Suprapubic skin (tissue), 4 donors: Measurements from ENCODE around the gene RFC2.

Experiments
- POLR2A ChIP-seq, 2 donors: fragments of 450-650 bp; IDR thresholded peaks; one replicate each; pipeline ENCODE4 v1.6.1; 2017; ENCODE audit warnings: antibody characterized with exemption in 2 of 2, mild to moderate bottlenecking in 2 of 2, moderate library complexity in 2 of 2
- POLR2AphosphoS5 ChIP-seq, 3 donors: sonication (generic); formaldehyde crosslinking; IDR thresholded peaks; one replicate each; pipeline ENCODE4 v1.6.1; 2017; ENCODE audit warnings: antibody characterized with exemption in 3 of 3
- TF ChIP-seq, protein P1 (sequence below), 2 donors: fragments of 200-600 bp in 1 of 2; fragments of 450-650 bp in 1 of 2; sonication (generic) in 1 of 2; IDR thresholded peaks; one replicate each; pipeline ENCODE4 v1.5.1; 2016 to 2019; ENCODE audit warnings: antibody characterized with exemption in 2 of 2, mild to moderate bottlenecking in 1 of 2, moderate library complexity in 1 of 2

DNA sequence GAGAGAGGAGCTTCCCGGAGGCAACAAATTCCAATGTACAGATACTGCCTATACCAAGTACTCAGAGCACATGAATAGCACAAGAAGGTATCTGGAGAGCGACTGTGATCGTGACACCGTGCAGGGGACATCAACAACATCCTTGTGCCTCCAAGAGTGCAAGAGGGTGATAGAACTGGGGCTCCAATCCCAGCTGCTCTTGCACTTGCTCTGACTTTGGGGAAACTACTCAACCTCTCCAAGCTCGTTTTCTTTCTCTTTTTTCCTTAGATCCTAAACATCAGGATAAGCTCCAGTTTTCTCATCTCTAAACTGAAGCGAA lies 12.1 kb downstream of the RFC2 start:
- TF ChIP-seq POLR2A (IDR thresholded peaks at IDR 0.05) (no peak), POLR2AphosphoS5 (IDR thresholded peaks at IDR 0.05) (no peak)
- TF ChIP-seq, protein P1, sequence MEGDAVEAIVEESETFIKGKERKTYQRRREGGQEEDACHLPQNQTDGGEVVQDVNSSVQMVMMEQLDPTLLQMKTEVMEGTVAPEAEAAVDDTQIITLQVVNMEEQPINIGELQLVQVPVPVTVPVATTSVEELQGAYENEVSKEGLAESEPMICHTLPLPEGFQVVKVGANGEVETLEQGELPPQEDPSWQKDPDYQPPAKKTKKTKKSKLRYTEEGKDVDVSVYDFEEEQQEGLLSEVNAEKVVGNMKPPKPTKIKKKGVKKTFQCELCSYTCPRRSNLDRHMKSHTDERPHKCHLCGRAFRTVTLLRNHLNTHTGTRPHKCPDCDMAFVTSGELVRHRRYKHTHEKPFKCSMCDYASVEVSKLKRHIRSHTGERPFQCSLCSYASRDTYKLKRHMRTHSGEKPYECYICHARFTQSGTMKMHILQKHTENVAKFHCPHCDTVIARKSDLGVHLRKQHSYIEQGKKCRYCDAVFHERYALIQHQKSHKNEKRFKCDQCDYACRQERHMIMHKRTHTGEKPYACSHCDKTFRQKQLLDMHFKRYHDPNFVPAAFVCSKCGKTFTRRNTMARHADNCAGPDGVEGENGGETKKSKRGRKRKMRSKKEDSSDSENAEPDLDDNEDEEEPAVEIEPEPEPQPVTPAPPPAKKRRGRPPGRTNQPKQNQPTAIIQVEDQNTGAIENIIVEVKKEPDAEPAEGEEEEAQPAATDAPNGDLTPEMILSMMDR (IDR thresholded peaks at IDR 0.05) = no peak
